ENCODE measurements around the gene ADNP. TPM values are rescaled to one million over a fixed set of nuclear protein-coding genes. Genes with fewer than 3 reads are reported as not detected.
A peak's percentile ranks its signal among the peaks of the same experiment; 100 is the strongest.

Gene ADNP
- total and polyA plus RNA-seq, 10 of the 15 experiments (the other 5 are each of a cell fraction or from before 2014, with no cell fraction given) = 23.0 to 74.4 (median 34.9) TPM

DNA sequence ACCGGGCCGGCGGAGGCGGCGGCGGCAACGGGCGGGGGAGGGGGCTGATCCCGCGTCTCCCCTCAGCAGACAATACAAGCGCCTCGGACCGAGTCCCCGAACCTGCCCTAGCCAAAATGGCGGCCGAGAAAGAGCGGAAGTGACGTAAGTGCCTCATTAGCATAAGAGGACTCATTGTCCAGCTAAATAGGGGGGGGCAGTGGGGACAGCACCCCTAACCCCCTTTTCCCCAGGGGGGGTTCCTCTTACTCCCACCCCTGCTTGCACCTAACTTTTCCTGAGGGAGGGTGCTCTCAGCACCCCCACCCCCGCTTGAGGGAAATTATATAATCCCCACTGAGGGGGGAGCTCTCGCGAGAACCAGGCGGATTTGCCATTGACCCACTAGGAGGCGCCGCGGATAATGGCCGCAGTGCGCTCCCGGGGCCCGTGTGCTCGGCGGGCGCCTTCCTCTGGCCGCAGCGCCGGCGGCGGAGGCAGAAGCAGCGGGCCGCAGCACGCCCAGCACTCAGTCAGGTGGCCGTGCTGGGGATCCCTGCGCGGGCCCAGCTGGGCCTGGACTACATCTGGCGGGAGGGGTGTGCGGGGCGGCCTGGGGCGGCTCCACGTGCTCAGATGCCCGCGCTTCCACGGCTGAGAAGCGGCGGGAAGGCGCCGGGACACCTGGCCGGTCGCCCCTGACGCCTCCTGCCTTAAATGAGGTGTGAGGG, at the start of gene ADNP (continued):
- TF ChIP-seq SRF (IDR thresholded peaks at IDR 0.05; ENCODE audit: low read depth in 2 of 2, low read length in 2 of 2) (peak in 1 of 2 experiments; percentile 49; a peak in 1 of 4 replicates), BHLHE40 (IDR thresholded peaks at IDR 0.05; ENCODE audit: borderline replicate concordance in 1 of 2, low read depth in 2 of 2, low read length in 1 of 2) (peak; percentile 71 to 90; a peak in 3 of 4 replicates), TARDBP (IDR thresholded peaks at IDR 0.05; ENCODE audit: borderline replicate concordance) (peak; percentile 96), SMARCA5 (IDR thresholded peaks at IDR 0.05) (peak; percentile 93), HDGF (IDR thresholded peaks at IDR 0.05) (no peak), KDM1A (IDR thresholded peaks at IDR 0.05; ENCODE audit: borderline replicate concordance) (no peak), PML (IDR thresholded peaks at IDR 0.05; ENCODE audit: low read length) (peak; percentile 85), PAX5 (IDR thresholded peaks at IDR 0.05; ENCODE audit: borderline replicate concordance, low read depth, low read length) (peak; percentile 79; the same call in 1 of the 2 replicates), LARP7 (IDR thresholded peaks at IDR 0.05) (peak; percentile 75), CBX3 (IDR thresholded peaks at IDR 0.05; ENCODE audit: borderline replicate concordance, low read depth) (no peak), HDAC6 (IDR thresholded peaks at IDR 0.05; ENCODE audit: unreplicated experiment) (no peak), ZNF622 (IDR thresholded peaks at IDR 0.05) (no peak), IKZF1 (conservative IDR thresholded peaks at IDR 0.05) (peak; percentile 86), HCFC1 (IDR thresholded peaks at IDR 0.05; ENCODE audit: low read length) (peak; percentile 61), BMI1 (IDR thresholded peaks at IDR 0.05; ENCODE audit: borderline replicate concordance) (peak; percentile 42; the same call in 1 of the 2 replicates), SP1 (IDR thresholded peaks at IDR 0.05; ENCODE audit: low read depth, low read length) (peak; percentile 28)
- TF ChIP-seq, protein P1, sequence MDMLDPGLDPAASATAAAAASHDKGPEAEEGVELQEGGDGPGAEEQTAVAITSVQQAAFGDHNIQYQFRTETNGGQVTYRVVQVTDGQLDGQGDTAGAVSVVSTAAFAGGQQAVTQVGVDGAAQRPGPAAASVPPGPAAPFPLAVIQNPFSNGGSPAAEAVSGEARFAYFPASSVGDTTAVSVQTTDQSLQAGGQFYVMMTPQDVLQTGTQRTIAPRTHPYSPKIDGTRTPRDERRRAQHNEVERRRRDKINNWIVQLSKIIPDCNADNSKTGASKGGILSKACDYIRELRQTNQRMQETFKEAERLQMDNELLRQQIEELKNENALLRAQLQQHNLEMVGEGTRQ (IDR thresholded peaks at IDR 0.05; ENCODE audit: borderline replicate concordance, low read depth, low read length) = peak; percentile 52
- TF ChIP-seq, protein P2, sequence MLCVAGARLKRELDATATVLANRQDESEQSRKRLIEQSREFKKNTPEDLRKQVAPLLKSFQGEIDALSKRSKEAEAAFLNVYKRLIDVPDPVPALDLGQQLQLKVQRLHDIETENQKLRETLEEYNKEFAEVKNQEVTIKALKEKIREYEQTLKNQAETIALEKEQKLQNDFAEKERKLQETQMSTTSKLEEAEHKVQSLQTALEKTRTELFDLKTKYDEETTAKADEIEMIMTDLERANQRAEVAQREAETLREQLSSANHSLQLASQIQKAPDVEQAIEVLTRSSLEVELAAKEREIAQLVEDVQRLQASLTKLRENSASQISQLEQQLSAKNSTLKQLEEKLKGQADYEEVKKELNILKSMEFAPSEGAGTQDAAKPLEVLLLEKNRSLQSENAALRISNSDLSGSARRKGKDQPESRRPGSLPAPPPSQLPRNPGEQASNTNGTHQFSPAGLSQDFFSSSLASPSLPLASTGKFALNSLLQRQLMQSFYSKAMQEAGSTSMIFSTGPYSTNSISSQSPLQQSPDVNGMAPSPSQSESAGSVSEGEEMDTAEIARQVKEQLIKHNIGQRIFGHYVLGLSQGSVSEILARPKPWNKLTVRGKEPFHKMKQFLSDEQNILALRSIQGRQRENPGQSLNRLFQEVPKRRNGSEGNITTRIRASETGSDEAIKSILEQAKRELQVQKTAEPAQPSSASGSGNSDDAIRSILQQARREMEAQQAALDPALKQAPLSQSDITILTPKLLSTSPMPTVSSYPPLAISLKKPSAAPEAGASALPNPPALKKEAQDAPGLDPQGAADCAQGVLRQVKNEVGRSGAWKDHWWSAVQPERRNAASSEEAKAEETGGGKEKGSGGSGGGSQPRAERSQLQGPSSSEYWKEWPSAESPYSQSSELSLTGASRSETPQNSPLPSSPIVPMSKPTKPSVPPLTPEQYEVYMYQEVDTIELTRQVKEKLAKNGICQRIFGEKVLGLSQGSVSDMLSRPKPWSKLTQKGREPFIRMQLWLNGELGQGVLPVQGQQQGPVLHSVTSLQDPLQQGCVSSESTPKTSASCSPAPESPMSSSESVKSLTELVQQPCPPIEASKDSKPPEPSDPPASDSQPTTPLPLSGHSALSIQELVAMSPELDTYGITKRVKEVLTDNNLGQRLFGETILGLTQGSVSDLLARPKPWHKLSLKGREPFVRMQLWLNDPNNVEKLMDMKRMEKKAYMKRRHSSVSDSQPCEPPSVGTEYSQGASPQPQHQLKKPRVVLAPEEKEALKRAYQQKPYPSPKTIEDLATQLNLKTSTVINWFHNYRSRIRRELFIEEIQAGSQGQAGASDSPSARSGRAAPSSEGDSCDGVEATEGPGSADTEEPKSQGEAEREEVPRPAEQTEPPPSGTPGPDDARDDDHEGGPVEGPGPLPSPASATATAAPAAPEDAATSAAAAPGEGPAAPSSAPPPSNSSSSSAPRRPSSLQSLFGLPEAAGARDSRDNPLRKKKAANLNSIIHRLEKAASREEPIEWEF (IDR thresholded peaks at IDR 0.05; ENCODE audit: insufficient replicate concordance, low read depth, low read length) = no peak
- TF ChIP-seq, protein P3, sequence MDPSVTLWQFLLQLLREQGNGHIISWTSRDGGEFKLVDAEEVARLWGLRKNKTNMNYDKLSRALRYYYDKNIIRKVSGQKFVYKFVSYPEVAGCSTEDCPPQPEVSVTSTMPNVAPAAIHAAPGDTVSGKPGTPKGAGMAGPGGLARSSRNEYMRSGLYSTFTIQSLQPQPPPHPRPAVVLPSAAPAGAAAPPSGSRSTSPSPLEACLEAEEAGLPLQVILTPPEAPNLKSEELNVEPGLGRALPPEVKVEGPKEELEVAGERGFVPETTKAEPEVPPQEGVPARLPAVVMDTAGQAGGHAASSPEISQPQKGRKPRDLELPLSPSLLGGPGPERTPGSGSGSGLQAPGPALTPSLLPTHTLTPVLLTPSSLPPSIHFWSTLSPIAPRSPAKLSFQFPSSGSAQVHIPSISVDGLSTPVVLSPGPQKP (IDR thresholded peaks at IDR 0.05; ENCODE audit: low read depth, low read length) = peak; percentile 79
- TF ChIP-seq, protein P4, sequence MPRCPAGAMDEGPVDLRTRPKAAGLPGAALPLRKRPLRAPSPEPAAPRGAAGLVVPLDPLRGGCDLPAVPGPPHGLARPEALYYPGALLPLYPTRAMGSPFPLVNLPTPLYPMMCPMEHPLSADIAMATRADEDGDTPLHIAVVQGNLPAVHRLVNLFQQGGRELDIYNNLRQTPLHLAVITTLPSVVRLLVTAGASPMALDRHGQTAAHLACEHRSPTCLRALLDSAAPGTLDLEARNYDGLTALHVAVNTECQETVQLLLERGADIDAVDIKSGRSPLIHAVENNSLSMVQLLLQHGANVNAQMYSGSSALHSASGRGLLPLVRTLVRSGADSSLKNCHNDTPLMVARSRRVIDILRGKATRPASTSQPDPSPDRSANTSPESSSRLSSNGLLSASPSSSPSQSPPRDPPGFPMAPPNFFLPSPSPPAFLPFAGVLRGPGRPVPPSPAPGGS (IDR thresholded peaks at IDR 0.05; ENCODE audit: borderline replicate concordance, insufficient read depth, low read depth, low read length, poor library complexity, severe bottlenecking) = peak; percentile 68
- TF ChIP-seq, protein P5, sequence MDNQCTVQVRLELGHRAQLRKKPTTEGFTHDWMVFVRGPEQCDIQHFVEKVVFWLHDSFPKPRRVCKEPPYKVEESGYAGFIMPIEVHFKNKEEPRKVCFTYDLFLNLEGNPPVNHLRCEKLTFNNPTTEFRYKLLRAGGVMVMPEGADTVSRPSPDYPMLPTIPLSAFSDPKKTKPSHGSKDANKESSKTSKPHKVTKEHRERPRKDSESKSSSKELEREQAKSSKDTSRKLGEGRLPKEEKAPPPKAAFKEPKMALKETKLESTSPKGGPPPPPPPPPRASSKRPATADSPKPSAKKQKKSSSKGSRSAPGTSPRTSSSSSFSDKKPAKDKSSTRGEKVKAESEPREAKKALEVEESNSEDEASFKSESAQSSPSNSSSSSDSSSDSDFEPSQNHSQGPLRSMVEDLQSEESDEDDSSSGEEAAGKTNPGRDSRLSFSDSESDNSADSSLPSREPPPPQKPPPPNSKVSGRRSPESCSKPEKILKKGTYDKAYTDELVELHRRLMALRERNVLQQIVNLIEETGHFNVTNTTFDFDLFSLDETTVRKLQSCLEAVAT (IDR thresholded peaks at IDR 0.05) = peak; percentile 66; the same call in 1 of the 2 replicates

Measured in GM12878 (cell line).